GM19238 (cell line): ENCODE data around the gene TGFB2.

Experiments
- DNase-seq: peaks from one replicate; pipeline ENCODE4 v3.0.0; 2011; ENCODE audit warnings: low spot score; ENCODE audit not compliant: insufficient read length

TGFB2 gene

DNA sequence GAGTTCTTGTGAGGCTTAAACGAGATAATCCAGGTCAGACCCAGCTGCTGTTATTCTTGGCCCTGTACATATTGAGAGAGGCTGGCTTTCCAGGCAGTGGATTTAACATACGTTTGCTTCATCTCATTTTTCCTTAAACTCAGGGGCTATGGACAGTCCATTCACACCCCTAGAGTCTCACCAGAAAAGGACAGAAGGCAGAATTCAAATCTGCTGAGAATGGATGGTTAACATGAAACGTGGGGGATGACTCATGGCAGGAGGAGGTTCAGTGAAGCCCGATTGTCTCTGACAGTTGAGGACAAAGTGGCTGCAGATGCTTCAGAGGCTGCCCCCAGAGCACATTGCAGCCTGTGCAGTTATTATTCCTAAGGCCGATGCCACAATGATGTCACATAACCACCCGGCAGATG is 39.5 kb downstream of the TGFB2 start:
- no peak for DNase-seq

GRCh38 chr1:218388591-218388990 is 43.5 kb downstream of the TGFB2 start:
- DNase-seq = no peak

DNA sequence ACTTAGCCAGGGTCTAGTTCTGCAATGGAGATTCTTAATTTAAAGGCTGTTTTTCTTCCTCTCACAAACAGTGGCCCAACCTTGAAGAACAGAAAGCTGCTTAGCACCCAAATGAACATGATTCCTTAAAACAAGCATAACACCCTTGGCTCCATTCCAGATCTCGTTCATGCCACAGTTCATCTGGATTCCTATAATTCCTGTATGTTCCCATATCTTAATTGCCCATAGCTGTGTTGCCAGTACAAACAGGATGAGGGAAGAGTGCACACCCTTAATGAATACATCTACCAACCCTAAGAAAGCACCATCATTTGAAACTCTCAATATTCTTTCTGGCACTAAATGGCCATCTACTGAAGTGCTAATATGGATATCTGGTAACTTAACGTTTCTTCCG is 45.5 kb downstream of the TGFB2 start:
- DNase-seq = no peak

DNA sequence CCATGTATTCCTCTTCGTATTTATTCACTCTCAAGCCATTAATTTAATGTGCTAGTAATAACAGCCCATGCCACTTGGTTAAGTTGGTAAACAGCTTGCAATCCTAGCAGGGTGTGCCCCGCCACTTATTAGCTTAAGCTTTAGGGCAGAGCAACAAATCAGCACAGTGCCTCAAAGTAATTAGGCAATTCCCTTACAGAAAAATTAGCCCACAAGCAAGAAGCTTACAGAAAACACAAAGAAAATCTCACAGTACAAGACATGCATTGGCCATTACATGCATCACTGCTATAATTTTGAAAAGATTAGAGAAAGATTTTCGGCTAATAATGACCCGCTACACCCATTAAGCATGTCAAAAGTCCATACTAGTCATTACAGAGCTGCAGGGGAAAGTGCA is 47.6 kb downstream of the TGFB2 start:
- no peak for DNase-seq

DNA sequence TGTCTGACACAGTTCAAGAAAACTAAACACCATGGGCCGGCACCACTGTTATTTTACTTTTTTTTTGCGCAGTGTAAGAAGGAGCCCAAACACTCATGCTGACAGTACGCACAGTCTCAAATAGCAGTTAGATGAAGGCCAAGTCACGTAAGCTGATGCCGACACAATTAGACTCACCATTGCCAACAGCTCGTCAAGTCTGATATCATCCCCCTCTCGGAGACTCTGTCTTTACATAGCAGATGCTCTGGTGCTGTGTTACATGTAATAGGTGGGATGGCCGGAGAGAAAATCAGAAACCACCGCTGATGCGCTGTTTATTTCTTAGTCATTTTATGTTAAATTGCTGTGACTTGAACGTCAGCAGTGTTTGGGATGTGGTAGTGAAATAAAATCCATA is 49.3 kb downstream of the TGFB2 start:
- no peak for DNase-seq

- DNase-seq = no peak
Measured at GRCh38 chr1:218394989-218395388, 49.9 kb downstream of the TGFB2 start.

DNA sequence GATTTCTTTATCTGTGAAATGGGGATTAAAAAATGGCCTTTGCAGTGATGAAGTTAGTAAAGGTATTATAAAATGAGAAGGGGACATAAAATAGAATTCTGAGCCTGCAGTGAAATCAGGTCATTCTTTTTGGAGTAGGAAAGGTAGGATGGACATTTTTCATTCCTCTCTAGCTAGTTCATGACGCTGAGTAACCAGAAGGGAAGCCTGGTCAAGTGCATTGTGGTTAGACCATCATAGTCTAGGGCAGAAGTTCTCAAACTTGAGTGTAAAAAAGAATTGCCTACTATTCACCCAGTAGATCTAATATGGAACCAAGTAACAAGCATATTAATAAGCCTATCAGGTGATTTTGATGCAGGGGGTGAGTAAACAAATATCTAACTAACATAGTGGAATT is 50.8 kb downstream of the TGFB2 start:
- no peak for DNase-seq

- DNase-seq = no peak
Measured at GRCh38 chr1:218397752-218398339, 52.7 kb downstream of the TGFB2 start.

DNA sequence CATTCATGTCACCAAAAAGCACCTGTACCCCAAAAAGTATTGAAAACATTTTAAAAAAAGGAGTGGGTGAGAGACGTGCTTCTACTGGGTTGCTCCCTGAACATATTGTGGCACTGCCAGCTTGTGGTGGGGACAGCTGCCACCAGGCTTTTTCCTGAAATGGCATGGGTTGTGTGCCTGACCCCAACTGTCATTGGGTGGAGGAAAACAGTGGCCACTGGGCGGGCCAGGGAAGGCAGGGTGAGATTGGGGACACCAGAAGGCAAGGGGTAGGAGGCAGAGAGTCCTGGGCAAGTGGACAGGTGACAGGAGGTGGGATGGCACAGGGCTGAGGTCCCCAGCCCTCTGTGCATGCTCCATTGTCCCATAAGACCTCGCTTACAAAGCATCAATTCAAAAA is 55.5 kb downstream of the TGFB2 start:
- DNase-seq = no peak

- DNase-seq = no peak
Measured at GRCh38 chr1:218401441-218401997, 56.4 kb downstream of the TGFB2 start.

DNA sequence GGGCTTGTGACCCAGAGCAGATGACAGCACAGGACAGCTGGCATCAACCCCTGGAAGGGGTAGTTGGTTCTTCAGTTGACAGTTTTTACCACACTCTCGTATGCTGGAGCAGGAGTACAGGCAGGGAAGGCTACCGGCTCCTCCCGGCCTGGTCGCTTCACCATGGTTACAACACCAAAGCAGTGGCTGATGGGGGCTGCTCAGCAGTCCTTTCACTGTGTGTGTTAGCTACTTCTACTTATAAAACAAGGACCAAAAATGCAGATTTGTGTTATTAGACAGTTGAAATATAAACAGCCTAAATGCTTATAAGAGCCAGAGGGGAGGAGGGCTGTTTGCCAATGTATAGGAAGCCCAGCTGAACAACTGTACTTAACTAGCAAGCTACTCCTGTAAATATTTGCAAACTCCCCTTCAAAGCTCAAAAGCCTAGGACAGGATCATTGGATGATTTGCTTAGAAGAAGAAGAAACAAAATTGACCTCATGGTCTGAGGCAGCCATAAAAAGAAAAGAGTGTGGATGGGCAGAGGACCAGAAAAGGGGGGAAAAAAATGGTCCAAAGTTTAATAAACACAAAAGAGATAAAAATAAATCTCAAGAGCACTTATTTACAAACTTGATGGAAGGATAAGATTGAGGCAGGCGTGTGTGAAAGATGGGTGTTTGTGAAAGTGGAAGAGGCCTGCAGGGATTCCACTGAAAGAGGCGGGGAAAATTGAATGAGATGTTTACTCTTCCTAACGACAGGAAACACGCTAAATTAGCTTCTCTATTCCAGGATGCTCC is 57.1 kb downstream of the TGFB2 start:
- DNase-seq = no peak

DNA sequence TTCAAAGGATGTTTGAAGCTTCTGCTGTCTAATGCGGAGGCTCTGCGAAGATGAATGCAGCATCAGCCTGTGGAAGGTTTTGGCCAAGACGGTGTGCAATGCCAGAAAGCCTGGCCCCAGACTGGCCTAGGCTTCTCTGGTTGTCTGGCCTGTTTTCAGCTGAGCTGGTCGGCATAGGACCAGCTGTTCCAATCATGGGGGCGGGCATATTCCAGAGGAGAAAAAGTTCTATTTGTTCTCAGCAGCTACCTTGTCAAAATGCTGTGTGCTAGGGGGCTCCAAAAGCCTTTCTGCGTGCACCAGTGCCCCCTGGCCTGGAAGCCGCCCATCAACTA is 57.6 kb downstream of the TGFB2 start:
- no peak for DNase-seq

- DNase-seq = no peak
Measured at GRCh38 chr1:218403300-218403699, 58.2 kb downstream of the TGFB2 start.

- DNase-seq = no peak
Measured at GRCh38 chr1:218407630-218408029, 62.5 kb downstream of the TGFB2 start.

- DNase-seq = no peak
Measured at GRCh38 chr1:218408135-218408534, 63.0 kb downstream of the TGFB2 start.

DNA sequence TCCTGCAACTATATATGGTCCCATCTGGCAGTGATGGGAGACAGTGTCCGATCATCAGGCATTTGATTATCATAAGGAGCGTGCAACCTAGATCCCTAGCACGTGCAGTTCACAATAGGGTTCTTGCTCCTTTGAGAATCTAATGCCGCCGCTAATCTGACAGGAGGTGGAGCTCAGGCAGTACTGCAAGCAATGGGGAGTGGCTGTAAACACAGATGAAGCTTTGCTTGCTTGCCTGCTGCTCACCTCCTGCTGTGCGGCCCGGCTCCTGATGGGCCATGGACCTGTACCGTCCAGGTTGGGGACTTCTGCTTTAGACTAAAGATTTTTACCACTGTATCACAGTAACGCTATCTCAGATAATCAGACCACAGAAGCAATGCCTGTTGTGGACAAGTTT is 63.8 kb downstream of the TGFB2 start:
- no peak for DNase-seq

DNA sequence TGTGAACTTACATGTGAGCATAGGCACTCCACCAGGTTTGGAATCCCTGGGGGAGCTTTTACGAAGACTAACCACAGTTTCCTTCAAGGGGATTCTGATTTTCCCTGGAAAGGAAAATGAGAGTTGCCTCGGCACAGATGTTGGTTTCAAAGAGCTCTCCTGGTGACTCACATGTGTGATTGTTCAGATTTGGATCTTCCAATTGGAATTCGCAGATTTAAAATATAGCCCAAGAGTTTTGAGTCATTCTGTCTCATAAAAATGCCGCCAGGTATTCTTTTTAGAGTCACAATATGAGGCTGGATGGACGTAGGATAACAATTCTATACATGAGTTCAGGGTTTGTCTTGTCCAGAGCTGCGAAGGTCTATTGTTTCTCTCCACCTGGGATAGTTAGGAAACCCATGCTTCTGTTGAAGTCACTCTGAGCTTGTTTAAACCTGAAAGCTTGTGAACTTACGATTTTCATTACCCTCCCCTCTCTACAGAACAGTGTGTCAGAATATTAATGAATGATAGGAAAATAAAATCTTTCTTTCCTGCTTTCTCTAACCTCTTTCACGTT is 64.9 kb downstream of the TGFB2 start:
- DNase-seq = no peak

DNA sequence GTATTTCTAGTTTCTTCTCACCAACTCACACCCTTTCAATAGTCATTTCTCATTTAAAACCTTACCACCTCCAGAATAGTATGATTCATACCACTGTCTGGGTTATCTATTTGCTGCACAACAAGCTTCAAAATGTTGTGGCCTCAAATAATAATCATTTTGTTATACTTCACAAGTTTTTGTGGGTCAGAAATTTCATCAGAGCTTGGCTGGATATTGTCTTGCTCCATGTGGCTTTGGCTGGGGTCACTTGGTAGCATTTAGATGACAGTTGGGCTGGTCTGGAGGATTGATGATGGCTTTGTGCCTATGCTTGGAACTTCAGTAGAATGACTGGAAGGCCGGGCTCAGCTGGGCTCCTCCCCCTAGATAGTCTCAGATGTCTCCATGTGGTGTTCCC is 66.0 kb downstream of the TGFB2 start:
- DNase-seq = no peak

GRCh38 chr1:218412171-218412570 is 67.0 kb downstream of the TGFB2 start:
- no peak for DNase-seq

- DNase-seq = no peak
Measured at GRCh38 chr1:218413179-218413578, 68.0 kb downstream of the TGFB2 start.

DNA sequence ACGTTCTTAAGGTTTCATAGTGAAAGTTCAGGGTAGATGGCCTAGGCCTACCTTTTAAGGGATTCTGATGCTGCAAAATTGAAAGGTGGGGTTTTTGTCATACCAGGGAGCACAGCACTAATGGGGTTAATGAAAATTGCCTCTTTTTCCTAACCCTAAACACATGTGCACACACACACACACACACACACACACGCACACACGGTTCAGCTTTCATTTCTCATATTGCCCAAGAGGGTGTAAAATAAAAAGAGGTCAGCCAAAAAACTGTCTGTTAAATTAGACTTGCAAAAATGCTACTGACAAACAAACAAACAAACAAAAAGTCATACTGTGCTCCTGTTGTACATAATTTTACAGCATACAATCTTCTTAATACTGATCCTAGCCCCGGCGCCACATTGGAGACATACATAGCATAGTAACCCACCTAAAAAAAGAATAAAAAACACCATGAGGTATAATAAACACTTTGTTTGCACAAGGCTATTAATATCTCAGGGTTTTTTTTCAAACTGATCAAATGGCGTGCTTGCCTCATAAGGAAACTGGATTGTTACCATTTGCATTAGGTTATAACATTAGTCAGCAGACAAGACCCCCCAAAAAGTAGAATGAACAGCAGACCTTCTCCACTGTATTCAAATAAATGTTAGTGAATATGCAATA is 69.1 kb downstream of the TGFB2 start:
- no peak for DNase-seq

DNA sequence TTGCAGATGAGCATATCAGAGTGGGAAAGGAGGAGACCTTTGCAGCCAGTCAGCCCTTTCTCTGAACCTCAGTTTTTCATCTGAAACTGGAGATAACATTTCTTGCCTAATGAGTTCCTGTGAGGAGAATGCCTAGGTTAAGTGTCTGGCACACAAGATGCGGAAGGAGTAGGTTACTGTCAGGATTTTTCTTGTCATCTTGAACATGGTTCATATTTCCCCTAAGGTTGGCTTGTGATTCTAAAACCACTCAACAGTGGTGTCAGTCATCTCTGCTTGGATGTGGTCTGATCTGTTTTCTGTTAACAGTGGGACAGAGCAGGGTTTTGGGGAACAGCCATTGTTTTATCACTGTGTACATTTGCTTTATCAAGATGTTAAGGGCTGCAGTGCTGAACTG is 70.6 kb downstream of the TGFB2 start:
- DNase-seq = no peak
